GM19324 (cell line): ENCODE results near the gene FUZ.
A peak's percentile ranks its signal among the peaks of the same experiment; 100 is the strongest.

ENCODE experiments used
- ATAC-seq: cut with Tn5 transposase; IDR thresholded peaks from one replicate; pipeline ENCODE4 v1.9.1; 2021; ENCODE audit warnings: mild to moderate bottlenecking, moderate library complexity; ENCODE audit not compliant: unreplicated experiment, low FRiP score

FUZ gene, protein sequence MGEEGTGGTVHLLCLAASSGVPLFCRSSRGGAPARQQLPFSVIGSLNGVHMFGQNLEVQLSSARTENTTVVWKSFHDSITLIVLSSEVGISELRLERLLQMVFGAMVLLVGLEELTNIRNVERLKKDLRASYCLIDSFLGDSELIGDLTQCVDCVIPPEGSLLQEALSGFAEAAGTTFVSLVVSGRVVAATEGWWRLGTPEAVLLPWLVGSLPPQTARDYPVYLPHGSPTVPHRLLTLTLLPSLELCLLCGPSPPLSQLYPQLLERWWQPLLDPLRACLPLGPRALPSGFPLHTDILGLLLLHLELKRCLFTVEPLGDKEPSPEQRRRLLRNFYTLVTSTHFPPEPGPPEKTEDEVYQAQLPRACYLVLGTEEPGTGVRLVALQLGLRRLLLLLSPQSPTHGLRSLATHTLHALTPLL

DNA sequence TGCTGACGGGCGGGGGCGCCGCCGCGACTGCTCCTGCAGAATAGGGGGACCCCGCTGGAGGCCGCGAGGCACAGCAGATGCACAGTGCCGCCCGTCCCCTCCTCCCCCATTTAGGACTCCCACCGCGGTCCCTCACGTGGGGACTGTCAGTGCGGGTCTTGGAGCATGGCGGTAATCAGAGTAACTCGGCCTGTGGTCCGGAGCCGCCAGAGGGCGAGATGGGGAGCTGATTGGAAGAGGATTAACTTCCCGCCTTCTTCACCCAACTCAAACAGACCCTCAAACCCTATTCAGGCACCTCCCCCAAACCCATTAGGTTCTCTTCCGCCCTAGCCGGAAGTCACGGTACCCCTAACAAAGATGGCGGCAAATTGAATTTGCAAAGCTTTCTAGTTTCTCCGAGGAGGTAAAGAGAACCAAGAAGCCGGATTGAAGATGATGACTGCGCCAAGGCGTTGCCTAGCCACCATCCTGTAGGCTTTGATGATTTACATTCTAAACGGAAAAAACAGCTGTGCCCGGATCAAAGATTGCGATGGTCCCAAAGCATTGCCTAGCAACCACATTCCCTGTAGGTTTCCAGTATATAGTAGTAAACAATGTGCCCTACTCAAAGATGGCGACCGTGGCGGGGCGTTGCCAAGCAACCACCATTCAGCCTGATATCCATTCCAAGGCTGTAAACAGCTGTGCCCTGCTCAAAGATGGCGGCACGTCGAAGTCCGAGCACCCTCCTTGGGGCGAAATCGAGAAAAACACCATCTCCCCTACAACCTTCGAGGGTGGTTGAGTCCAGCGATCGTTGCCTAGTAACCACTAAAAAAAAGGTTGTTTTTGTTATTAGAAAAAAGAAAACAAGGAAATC is at the start of gene FUZ:
Gene FUZ (minus strand): TSS at position 296 of the 865 bp plus-strand sequence. CDS start 186 bp downstream, at position 110.
- ATAC-seq, result peak; percentile 50

DNA sequence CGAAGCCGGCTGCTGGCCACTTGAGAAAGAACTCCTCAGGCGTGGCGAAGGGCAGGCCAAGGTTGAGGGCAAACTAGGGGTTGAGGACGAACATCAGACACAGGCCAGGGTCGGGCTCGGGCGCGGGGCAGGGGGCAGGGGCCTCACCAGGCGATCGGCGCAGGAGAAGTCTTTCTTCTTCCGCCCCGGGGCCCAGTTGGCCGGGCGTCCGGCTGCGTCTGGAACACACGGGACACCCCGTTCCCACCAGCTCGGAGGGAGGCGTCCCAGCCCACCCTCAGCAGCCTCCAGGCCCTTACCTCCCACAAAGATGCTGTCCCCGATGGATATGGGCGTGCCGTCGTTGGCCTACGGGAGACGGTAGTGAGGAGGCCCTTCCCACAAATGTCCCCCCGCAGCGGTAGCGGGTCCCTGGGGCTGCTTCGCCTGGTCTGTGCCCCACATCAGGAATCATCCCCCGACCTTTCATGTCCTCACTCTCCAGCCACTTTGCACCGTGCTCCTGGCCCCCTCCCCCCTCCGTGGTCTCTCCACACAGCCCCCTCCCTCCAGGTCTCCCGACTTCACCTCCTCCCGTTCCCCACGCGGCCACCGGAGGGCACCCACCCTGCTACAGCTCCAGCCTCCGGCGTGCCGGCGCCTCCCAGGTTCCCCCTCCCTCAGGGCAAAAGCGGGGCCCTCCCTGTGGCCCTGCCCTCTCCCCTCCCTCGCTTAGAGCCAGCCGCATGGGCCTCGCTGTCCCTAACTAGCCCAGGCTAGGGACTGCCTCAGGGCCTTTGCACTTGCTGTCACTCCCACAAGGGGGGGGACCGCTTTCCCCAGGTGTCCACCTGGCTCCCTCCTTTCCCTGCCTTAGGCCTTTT is 49.5 kb upstream of the FUZ start:
- ATAC-seq, result no peak

DNA sequence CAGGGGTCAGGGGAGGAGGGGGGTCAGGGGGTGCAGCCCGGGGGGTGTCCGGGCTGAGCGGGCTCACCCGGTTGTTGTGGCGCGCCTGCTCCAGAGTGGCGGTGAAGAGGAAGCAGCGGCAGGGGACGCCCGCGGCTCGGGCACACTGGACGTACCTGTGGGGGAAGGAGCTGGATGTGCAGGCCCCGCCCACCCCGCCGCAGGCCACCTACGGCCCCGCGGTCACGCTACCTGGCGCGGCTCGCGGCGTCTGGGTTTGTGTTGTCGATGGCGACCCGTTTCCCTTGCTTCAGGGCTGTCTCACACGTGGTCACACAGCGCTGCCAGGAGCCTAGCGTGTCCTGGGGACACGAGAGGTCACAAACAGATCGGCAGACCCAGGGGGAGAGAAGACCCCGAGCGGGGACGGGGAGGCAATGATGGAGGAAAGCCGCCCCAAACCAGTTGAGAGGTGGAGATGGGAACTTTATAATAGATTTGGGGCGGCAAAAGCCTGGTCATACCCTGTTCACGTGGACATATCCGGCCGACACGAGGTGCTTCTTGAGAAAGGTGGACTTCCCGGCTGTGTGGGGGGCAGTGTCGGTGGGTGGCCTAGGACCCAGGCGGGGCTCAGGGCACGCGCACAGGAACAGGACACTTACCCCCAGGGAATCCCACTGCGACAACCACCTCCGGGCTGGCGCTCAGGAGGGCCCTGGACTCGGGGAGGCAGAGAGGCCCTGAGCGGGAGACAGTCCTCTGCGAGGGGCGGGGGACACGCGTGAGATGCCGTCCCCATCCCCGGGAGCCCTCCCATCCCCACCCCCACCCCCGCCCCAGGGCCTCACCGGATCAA is 48.7 kb upstream of the FUZ start:
- no peak for ATAC-seq

- ATAC-seq, result no peak
Measured at GRCh38 chr19:49861107-49861506, 48.0 kb upstream of the FUZ start.

GRCh38 chr19:49860336-49861102 is 47.4 kb upstream of the FUZ start:
- ATAC-seq, result no peak

GRCh38 chr19:49859682-49860335 is 46.7 kb upstream of the FUZ start:
- ATAC-seq, result no peak

DNA sequence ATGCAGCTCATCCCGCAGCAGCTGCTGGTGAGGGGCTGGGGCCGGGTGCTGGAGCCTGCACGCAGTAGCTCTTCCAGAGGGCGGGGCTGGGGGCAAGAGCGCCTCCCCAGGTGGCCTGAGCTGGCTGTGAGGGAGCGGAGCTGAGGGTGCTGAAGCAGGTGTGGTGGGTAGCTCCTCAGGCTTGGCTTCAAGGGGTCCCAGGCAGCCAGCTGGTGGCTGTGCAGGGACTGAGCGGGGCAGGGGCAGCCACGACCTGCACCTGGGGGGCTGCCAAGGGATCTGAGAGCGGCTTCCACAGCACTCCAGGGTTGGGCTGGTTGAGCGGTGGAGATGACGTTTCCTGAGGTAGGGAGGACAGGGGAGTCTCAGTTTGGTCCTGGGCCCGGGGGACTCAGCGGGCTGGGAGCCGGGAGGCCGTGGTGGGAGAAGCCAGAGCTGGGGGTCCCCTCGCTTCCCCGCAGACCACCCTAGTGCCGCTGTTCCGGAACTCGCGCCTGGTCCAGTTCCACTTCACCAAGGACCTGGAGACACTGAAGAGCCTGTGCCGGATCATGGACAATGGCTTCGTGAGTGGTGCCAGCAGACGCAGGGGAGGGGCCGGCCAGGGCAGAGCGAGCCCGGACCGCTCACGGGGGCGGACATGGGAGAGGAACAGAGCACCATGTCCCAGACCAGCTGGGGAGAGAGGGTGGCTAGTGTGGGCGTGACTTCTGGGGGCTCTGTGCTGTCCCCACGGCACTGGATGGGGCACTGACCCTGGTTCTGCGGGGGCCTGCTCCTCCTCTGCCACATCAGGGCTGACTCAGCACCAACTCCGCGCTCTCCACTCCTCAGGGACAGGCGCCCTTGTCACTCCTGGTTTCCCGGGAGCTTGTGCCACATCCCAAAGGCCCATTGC is 45.2 kb upstream of the FUZ start:
- ATAC-seq, result no peak

DNA sequence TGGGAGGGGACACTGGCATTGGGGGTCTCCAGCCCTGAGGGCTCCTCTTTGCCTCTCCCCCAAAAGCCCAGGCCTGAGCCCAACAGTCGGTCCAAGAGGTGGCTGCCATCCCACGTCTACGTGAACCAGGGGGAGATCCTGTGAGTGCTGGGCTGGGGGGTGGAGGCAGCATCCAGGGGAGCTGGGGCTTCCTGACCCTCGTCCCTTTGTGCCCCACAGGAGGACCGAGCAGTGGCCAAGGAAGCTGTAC is 44.7 kb upstream of the FUZ start:
- ATAC-seq, result no peak

DNA sequence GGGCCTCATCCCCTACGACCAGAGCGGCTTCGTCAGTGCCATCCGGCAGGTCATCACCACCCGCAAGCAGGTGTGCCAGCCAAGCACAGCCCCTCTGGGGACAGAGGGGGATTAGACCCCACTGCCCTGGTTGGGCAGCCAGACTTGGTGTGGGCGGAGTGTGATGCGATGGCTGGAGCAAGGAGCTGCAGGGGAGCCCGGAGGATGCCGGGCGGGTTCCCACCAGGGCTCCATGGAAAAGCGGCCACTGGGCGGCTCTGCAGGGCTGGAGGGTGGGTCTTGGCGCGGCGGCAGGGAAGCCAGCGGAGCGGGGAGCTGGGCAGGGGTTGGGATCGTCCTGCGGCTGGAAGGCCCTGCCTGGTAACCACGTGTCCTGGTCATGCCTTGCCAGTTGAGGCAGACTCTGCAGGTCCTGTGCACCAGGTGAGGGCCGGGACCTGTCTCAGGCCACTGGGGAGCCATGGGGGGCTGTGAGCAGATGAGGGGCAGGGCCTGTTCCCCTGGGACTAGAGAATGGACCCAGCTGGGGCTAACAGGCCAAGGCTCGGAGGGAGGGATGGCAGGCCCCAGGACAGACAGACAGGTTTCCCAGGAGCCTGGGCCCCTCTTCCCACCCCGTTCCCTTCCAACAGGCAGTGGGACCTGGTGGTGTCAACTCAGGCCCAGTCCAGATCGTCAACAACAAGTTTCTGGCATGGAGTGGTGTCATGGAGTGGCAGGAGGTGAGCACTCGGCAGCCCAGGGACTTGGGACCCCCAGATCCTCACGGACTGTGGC is 44.2 kb upstream of the FUZ start:
- no peak for ATAC-seq

- no peak for ATAC-seq
Measured at GRCh38 chr19:49856574-49857021, 43.5 kb upstream of the FUZ start.

GRCh38 chr19:49855676-49856573 is 42.8 kb upstream of the FUZ start:
- ATAC-seq, result no peak

DNA sequence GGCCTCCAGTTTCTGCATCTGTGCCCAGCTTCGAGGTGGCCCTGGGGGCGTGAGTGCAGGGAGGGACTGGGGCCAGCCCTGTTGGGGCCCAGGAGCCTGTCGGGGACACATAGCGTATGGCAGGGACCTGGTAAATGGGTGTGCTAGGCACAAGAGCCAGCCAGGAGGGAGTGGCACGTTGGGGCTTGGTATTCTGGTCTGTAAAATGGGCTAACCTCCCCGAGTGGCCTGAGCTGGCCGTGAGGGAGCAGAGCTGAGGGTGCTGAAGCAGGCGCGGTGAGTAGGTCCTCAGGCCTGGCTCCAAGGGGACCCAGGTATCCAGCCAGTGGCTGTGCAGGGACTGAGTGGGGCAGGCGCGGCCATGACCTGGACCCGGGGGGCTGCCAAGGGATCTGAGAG is 42.2 kb upstream of the FUZ start:
- ATAC-seq, result no peak

DNA sequence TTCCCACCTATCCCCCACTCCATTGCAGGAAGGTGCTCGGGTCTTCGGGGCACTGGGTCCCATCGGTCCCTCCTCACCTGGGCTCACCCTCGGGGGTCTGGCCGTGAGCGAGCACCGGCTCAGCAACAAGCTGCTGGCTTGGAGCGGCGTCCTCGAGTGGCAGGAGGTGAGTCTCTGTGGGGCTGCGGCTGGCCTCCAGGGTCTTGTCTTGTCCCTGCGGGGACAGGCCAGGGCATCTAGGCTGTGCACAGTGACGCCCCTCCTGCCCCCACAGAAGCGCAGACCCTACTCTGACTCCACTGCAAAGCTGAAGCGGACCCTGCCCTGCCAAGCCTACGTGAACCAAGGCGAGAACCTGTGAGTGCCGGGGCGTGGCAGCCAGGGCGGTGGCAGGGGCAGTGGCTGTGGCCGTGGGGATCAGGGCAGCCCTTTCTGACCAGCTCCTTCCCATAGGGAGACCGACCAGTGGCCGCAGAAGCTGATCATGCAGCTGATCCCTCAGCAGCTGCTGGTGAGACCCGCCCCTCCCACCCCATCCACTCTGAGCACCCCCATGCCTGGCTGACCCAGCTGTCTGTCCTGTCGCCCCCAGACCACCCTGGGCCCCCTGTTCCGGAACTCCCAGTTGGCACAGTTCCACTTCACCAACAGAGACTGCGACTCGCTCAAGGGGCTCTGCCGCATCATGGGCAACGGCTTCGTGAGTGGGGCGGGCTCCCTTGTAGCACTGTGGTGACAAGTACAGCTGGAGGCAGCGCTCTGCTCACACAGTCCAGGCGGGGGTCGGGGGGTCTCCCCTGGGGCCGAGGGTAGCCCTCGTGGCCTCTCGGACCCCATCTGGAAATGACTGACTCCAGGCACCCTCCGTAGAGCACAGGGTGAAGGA is 41.5 kb upstream of the FUZ start:
- no peak for ATAC-seq

- ATAC-seq, result no peak
Measured at GRCh38 chr19:49853852-49854377, 40.8 kb upstream of the FUZ start.

GRCh38 chr19:49852631-49853126 is 39.6 kb upstream of the FUZ start:
- ATAC-seq, result no peak
